NCI-H1105 treated with DMSO at 0.1 percent for 48 hours (cell line): Measurements from ENCODE around the gene MARCHF7.
"Not testable (repeated sequence)": the region's sequence is repeated elsewhere in the genome, so short reads cannot be mapped to it uniquely, and the experiment has no call there.

ENCODE experiments used
- DNase-seq: peaks from one replicate; lab custom pipeline; 2025; lab: John Stamatoyannopoulos, UW

Gene MARCHF7

GRCh38 chr2:159720676-159721075, 8.4 kb downstream of the MARCHF7 start:
- DNase-seq: no peak

- DNase-seq: no peak
Measured at GRCh38 chr2:159722580-159722979, 10.3 kb downstream of the MARCHF7 start.

DNA sequence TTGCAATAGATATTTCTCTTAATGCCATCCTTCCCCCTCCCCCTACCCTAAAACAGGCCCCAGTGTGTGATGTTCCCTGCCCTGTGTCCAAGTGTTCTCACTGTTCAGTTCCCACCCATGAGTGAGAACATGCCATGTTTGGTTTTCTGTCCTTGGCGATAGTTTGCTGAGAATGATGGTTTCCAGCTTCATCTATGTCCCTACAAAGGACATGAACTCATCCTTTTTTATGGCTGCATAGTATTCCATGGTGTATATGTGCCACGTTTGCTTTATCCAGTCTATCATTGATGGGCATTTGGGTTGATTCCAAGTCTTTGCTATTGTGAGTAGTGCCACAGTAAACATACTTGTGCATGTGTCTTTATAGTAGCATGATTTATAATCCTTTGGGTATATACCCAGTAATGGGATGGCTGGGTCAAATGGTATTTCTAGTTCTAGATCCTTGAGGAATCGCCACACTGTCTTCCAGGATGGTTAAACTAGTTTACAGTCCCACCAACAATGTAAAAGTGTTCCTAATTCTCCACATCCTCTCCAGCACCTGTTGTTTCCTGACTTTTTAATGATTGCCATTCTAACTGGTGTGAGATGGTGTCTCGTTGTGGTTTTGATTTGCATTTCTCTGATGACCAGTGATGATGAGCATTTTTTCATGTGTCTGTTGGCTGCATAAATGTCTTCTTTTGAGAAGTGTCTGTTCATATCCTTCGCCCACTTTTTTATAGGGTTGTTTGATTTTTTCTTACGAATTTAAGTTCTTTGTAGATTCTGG, 12.7 kb downstream of the MARCHF7 start:
- not testable (repeated sequence) for DNase-seq

- no peak for DNase-seq
Measured at GRCh38 chr2:159725713-159726112, 13.4 kb downstream of the MARCHF7 start.

DNA sequence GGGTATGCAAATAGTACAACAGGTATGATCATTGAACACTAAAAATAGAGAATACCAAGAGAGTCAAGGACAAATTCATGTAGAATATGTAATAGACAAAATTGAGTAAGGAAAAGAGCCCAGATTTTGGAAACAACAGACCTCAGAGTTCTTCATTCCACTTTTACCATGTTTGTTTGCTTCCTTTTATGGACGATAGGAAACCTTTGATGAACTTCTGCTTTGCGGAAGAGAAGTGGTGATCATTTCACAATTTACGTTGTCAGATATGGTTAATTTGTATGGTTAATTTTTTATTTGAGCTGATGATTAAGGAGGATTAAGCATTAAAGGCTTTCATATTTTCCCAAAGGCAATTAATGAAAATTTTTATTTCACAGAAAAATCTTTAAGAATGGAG, 16.3 kb downstream of the MARCHF7 start:
- DNase-seq: no peak

- DNase-seq: no peak
Measured at GRCh38 chr2:159735648-159736047, 23.3 kb downstream of the MARCHF7 start.

GRCh38 chr2:159736048-159736447, 23.7 kb downstream of the MARCHF7 start:
- no peak for DNase-seq

- no peak for DNase-seq
Measured at GRCh38 chr2:159737292-159737916, 25.1 kb downstream of the MARCHF7 start.

DNA sequence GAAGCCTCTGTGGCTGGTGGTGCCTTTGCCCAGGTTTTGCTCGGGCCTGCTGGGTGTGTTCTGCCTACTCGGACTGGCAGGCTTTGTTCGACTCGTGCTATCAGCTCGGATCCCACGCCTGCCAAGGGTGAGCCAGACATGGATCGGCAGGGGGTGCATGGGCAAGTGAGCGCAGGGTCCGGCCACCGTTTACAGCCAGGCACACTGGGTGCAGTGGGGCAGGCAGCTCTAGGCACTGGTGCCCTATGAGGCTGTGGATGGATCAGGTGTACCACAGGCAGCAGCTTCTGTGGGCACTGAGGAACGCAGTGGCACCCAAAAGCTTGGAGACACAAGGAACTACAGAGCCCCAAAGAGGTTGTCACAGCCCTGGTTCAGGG, 25.6 kb downstream of the MARCHF7 start:
- no peak for DNase-seq

GRCh38 chr2:159738509-159739390, 26.4 kb downstream of the MARCHF7 start:
- no peak for DNase-seq

DNA sequence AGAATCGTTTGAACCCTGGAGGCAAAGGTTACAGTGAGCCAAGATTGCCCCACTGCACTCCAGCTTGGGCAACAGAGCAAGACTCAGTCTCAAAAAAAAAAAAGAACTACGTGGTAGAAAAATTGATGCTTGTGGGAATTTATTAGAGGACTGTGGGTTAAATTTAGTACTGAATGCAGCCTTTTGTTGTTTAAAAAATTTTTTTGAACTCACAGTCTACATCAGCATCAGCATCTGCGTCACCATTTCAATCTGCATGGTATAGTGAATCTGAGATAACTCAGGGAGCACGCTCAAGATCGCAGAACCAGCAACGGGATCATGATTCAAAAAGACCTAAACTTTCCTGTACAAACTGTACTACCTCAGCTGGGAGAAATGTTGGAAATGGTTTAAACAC, 30.5 kb downstream of the MARCHF7 start:
- DNase-seq: no peak

DNA sequence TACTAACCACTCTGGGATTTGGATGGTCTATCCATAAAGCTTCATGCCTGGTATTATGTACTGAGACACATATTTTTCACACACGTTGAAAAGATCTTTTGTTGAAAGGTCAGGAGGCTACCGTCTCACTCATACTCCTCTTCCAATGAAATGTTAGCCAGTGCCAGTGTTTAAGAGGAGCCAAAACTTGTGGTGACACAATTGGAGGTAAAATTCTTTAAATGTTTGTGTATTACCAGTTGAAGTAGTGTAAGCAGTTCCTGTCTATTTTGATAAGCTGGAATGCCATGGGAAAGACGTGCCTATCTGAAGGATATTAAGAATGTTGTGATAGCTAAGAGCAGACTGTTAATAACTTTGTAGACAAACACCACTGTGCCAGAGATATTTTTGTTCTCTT, 32.1 kb downstream of the MARCHF7 start:
- DNase-seq: no peak

DNA sequence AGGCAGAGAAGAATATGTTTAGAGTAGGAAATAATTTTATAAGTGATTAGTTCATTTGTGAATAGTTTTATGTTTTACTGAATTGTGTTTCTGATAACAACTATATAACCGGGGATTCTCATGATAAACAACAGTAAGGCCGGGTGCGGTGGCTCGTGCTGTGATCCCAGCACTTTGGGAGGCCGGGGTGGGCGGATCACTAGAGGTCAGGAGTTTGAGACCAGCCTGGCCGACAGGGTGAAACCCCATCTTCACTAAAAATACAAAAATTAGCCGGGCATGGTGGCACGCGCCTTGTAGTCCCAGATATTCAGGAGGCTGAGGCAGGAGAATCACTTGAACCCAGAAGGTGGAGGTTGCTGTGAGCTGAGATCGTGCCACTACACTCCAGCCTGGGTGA, 32.9 kb downstream of the MARCHF7 start:
- not testable (repeated sequence) for DNase-seq

DNA sequence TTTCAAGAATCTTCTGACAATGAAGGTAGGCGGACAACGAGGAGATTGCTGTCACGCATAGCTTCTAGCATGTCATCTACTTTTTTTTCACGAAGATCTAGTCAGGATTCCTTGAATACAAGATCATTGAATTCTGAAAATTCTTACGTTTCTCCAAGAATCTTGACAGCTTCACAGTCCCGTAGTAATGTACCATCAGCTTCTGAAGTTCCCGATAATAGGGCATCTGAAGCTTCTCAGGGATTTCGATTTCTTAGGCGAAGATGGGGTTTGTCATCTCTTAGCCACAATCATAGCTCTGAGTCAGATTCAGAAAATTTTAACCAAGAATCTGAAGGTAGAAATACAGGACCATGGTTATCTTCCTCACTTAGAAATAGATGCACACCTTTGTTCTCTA, 35.8 kb downstream of the MARCHF7 start:
- DNase-seq: no peak

- no peak for DNase-seq
Measured at GRCh38 chr2:159750873-159751272, 38.6 kb downstream of the MARCHF7 start.

- DNase-seq: no peak
Measured at GRCh38 chr2:159753797-159754196, 41.5 kb downstream of the MARCHF7 start.

GRCh38 chr2:159755014-159755413, 42.7 kb downstream of the MARCHF7 start:
- no peak for DNase-seq

DNA sequence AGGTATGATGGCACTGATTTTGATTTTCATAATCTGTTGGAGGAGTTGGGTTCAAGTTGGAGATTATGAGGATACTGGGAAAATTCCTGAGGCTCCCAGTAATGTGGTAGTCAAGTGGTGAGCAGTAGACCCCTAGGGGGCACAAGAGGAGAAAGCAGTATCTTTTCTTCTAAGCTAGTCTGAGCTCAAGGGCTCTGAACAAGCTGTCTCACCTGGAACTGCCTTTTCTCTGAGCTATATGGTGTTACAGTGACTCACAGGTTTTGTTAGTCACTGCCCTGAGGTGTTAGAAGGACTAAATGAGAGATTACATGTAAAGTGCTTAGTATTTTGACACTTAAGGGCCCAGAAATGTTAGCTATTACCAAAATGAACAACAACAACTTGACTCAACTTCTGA, 43.5 kb downstream of the MARCHF7 start:
- DNase-seq: no peak

- no peak for DNase-seq
Measured at GRCh38 chr2:159758239-159758638, 45.9 kb downstream of the MARCHF7 start.

DNA sequence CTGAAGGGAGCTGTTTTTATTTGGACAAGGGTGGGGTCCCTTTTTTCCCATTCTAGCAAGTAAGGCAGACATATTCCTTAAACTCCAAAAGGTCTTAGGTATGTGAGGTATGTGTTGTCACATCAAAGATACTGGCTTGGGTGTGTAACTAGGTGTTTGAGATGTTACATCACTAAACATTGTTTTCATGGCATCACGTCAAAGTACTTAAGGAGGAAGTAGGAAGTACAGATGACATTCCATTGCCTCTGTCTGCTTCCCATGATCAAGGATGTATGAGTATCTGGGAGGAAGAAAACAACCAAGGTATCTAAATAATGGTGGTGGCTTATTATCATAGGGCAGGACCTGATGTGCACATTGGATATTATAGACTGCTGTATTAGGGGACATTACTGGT, 46.4 kb downstream of the MARCHF7 start:
- DNase-seq: no peak

DNA sequence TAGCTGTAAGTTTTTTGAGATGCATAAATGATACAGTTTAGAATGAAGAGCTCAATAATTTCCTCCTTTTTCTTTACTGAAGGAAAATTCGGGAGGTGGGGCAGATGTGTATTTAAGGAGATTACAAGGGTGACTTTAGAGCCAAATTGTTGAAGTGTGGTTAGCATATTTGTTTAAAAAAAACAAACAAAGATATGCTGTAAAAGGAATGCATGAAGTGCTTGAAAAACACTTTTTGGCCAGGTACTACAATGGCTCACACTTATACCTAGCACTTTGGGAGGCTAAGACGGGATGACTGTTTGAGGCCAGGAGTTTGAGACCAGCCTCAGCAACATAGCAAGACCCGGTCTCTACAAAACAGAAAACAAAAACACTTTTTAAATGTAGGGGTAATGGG, 47.3 kb downstream of the MARCHF7 start:
- no peak for DNase-seq

DNA sequence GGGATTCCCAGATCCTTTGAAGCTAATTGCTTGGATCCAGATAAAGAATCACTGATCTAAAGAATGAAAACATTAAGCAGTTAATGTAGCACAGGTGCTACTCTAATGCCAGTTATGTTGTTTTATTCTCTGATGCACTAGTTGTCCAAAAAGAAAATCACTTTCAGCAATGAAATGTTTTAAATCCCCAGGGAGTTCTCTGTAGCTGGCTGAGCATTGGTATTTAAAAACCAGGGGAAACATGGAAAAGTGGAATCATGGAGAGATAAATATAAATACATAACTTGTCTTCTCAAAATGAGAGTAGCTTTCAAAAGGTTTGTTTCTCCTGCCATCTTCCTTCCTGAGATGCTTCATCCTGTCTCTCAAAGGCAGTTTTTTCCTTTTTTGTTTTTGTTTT, 48.0 kb downstream of the MARCHF7 start:
- no peak for DNase-seq

DNA sequence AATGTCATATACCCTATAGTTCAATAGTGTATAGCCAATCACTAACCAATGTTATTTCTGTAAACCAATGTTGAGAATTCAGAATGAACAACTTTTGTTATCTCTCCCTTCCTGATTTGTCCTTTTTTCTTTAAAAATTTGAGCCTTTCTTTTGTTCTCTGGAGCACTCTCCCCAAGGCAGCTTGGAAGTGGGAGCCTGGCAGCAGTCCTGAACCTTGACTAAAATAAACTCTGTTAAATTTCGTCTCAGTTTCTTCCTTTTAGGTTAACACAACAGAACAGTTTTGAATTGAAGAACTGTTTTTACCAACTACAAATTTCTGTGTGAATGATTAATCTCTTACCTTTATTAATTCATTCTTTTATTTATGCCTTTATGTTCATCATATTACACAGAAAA, 49.8 kb downstream of the MARCHF7 start:
- DNase-seq: no peak
